Suprapubic skin (tissue), 3 donors: ENCODE data around the gene PRMT3.

ENCODE experiments used
- CTCF ChIP-seq, 2 donors: fragments of 200-600 bp in 1 of 2; fragments of 450-650 bp in 1 of 2; sonication (generic) in 1 of 2; IDR thresholded peaks; one replicate each; pipeline ENCODE4 v1.5.1; 2016 to 2019; ENCODE audit warnings: antibody characterized with exemption in 2 of 2, mild to moderate bottlenecking in 1 of 2, moderate library complexity in 1 of 2
- POLR2A ChIP-seq, 2 donors: fragments of 450-650 bp; IDR thresholded peaks; one replicate each; pipeline ENCODE4 v1.6.1; 2017; ENCODE audit warnings: antibody characterized with exemption in 2 of 2, mild to moderate bottlenecking in 2 of 2, moderate library complexity in 2 of 2

- TF ChIP-seq CTCF (IDR thresholded peaks at IDR 0.05), result no peak
- TF ChIP-seq POLR2A (IDR thresholded peaks at IDR 0.05), result no peak
Observed at GRCh38 chr11:20458905-20459632, 71.6 kb downstream of the PRMT3 start.
